ENCODE measurements around the gene PIWIL4. TPM values are rescaled to one million over a fixed set of nuclear protein-coding genes. Genes with fewer than 3 reads are reported as not detected.

Gene PIWIL4
- polyA plus RNA-seq, 1 of the 3 experiments (the other 2 are of a cell fraction): 1.7 TPM

- 87% methylated on average over 5 of the region's 5 CpGs for WGBS (ENCODE audit: low lambda C conversion rate)
- H3K4me3 ChIP-seq (ENCODE audit: low read depth in 2 of 2, low read length in 1 of 2): no peak overlapping the region
- no peaks in the 10 kb centered on the region for H3K9me2 ChIP-seq
- H3K27ac ChIP-seq (ENCODE audit: low read depth in 2 of 2, low read length in 1 of 2): no peak overlapping the region
- H2AFZ ChIP-seq (ENCODE audit: low read depth): no peak overlapping the region
- no peaks in the 10 kb centered on the region for H4K20me1 ChIP-seq (ENCODE audit: insufficient read depth)
- H3K27me3 ChIP-seq (ENCODE audit: insufficient read depth): no peaks in the 10 kb centered on the region
- H3F3A ChIP-seq (replicated peaks; ENCODE audit: insufficient read depth): peaks cover 8% of the 10 kb centered on the region
- H3K4me1 ChIP-seq (ENCODE audit: control insufficient read depth in 1 of 2, insufficient read depth in 2 of 2, low read depth in 1 of 2, low read length in 1 of 2): peaks cover 0 to 5% of the 10 kb centered on the region in 2 experiments; a peak in 1 of 4 replicates
- no peak overlapping the region for H3K9ac ChIP-seq
- no peaks in the 10 kb centered on the region for H3K79me2 ChIP-seq (ENCODE audit: insufficient read depth)
- no peak for DNase-seq
- no peaks in the 10 kb centered on the region for H3K9me3 ChIP-seq
- H3K36me3 ChIP-seq (replicated peaks in 1 of 2; ENCODE audit: control insufficient read depth in 1 of 2, insufficient read depth in 2 of 2, low read length in 1 of 2): no peaks in the 10 kb centered on the region
- POLR2A ChIA-PET: no interaction called here
- no peak for TF ChIP-seq RCOR1 (IDR thresholded peaks at IDR 0.05; ENCODE audit: low read length)
- no peak for TF ChIP-seq NRF1 (IDR thresholded peaks at IDR 0.05; ENCODE audit: low read depth, low read length)
- no peak for TF ChIP-seq GABPA (IDR thresholded peaks at IDR 0.05; ENCODE audit: low read depth)
- no peak for TF ChIP-seq CHD2 (IDR thresholded peaks at IDR 0.05; ENCODE audit: low read length, partially characterized antibody)
- no peak for TF ChIP-seq ZBTB33 (IDR thresholded peaks at IDR 0.05; ENCODE audit: borderline replicate concordance, low read depth)
- no peak for TF ChIP-seq POLR2AphosphoS5 (IDR thresholded peaks at IDR 0.05; ENCODE audit: low read depth, low read length)
- no peak for TF ChIP-seq FOXJ3 (CRISPR knock-in tag; IDR thresholded peaks at IDR 0.05)
- TF ChIP-seq TCF12 (IDR thresholded peaks at IDR 0.05): no peak
- no peak for TF ChIP-seq PBX3 (IDR thresholded peaks at IDR 0.05)
- no peak for TF ChIP-seq MXI1 (IDR thresholded peaks at IDR 0.05; ENCODE audit: low read depth, low read length)
- TF ChIP-seq EZH2phosphoT487 (IDR thresholded peaks at IDR 0.05; ENCODE audit: borderline replicate concordance, low read depth): no peak
- no peak for TF ChIP-seq FOXM1 (IDR thresholded peaks at IDR 0.05; ENCODE audit: low read depth)
- TF ChIP-seq RFX5 (IDR thresholded peaks at IDR 0.05; ENCODE audit: low read length): no peak
- TF ChIP-seq, protein P1, sequence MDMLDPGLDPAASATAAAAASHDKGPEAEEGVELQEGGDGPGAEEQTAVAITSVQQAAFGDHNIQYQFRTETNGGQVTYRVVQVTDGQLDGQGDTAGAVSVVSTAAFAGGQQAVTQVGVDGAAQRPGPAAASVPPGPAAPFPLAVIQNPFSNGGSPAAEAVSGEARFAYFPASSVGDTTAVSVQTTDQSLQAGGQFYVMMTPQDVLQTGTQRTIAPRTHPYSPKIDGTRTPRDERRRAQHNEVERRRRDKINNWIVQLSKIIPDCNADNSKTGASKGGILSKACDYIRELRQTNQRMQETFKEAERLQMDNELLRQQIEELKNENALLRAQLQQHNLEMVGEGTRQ (IDR thresholded peaks at IDR 0.05; ENCODE audit: borderline replicate concordance, low read depth, low read length): no peak
- no peak for TF ChIP-seq FOSL2 (IDR thresholded peaks at IDR 0.05; ENCODE audit: borderline replicate concordance, low read depth)
- H3K4me2 ChIP-seq: no peak overlapping the region
- CTCF ChIA-PET: no interaction called here
Observed at GRCh38 chr11:94576306-94576705, 9.1 kb downstream of the PIWIL4 start.

DNA sequence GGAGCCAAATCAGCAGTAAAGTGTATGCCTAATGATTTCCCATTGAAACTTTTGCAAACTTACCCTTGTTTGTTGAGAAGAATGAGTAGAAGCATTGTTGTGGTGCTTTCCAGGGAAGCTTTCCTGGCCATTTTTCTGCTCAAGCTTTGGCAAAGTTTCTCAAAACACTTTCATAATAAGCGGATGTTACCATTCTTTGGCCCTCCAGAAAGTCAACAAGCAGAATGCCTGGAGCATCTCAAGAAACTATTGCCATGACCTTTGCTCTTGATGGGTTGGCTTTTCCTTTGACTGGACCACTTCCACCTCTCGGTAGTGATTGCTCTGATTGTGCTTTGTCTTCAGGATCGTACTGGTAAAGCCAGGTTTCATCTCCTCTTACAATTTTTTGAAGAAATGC, 10.7 kb downstream of the PIWIL4 start:
- Histone ChIP-seq H3K9me2 (no peaks in the 10 kb centered on the region), H3K4me3 (ENCODE audit: low read depth in 2 of 2, low read length in 1 of 2) (no peak overlapping the region), H3K79me2 (ENCODE audit: insufficient read depth) (no peaks in the 10 kb centered on the region), H3K4me1 (ENCODE audit: control insufficient read depth in 1 of 2, insufficient read depth in 2 of 2, low read depth in 1 of 2, low read length in 1 of 2) (peaks cover 0 to 5% of the 10 kb centered on the region in 2 experiments; a peak in 1 of 4 replicates), H2AFZ (ENCODE audit: low read depth) (no peak overlapping the region), H3K9me3 (no peaks in the 10 kb centered on the region), H3K9ac (no peak overlapping the region), H3K4me2 (no peak overlapping the region), H3K27me3 (ENCODE audit: insufficient read depth) (no peaks in the 10 kb centered on the region), H3K36me3 (replicated peaks in 1 of 2; ENCODE audit: control insufficient read depth in 1 of 2, insufficient read depth in 2 of 2, low read length in 1 of 2) (no peaks in the 10 kb centered on the region), H3K27ac (ENCODE audit: low read depth in 2 of 2, low read length in 1 of 2) (no peak overlapping the region), H3F3A (replicated peaks; ENCODE audit: insufficient read depth) (peaks cover 8% of the 10 kb centered on the region), H4K20me1 (ENCODE audit: insufficient read depth) (no peaks in the 10 kb centered on the region)
- no peak for DNase-seq
- CTCF ChIA-PET: interaction anchor here (1.2 to 1.5 kb wide), 2 partner anchors 11 to 180 kb away, joined by 3 to 4 read pairs; no protein-coding TSS in a partner anchor
- WGBS (ENCODE audit: low lambda C conversion rate): 83% methylated on average over 3 of the region's 3 CpGs
- TF ChIP-seq ZBTB33 (IDR thresholded peaks at IDR 0.05; ENCODE audit: borderline replicate concordance, low read depth) (no peak), GABPA (IDR thresholded peaks at IDR 0.05; ENCODE audit: low read depth) (no peak), FOXJ3 (CRISPR knock-in tag; IDR thresholded peaks at IDR 0.05) (no peak), RAD21 (IDR thresholded peaks at IDR 0.05; ENCODE audit: low read length) (no peak), TCF12 (IDR thresholded peaks at IDR 0.05) (no peak), GATA2 (CRISPR knock-in tag; IDR thresholded peaks at IDR 0.05) (no peak)
- POLR2A ChIA-PET: no interaction called here

Data from SK-N-SH (cell line).